Fibroblast of lung (primary cell): ENCODE measurements around the gene BRD1. TPM values are rescaled to one million over a fixed set of nuclear protein-coding genes. Genes with fewer than 3 reads are reported as not detected.

Experiments
- DNase-seq, 2 donors: peaks; one replicate each; pipeline versions ENCODE4 v3.0.0 to v3.0.0-alpha.2; 2010; ENCODE audit warnings: low read depth in 2 of 2
- H2AFZ ChIP-seq: 2 replicates; pipeline ENCODE4 v1.5.1; 2012; ENCODE audit warnings: low read length, control low read depth, inconsistent platforms
- H3K27ac ChIP-seq: 2 replicates; pipeline ENCODE4 v1.5.1; 2011; ENCODE audit warnings: low read length, control low read depth; ENCODE audit not compliant: insufficient read depth
- H3K27me3 ChIP-seq: 2 replicates; pipeline ENCODE4 v1.5.1; 2011; ENCODE audit warnings: mild to moderate bottlenecking, low read length; ENCODE audit not compliant: control insufficient read depth, insufficient read depth
- H3K36me3 ChIP-seq: 2 replicates; pipeline ENCODE4 v1.5.1; 2011; ENCODE audit warnings: low read length; ENCODE audit not compliant: control insufficient read depth, insufficient read depth
- H3K4me1 ChIP-seq: 2 replicates; pipeline ENCODE4 v1.5.1; 2011; ENCODE audit warnings: low read length; ENCODE audit not compliant: control insufficient read depth, insufficient read depth; ENCODE audit errors: extremely low read depth
- H3K4me2 ChIP-seq: 2 replicates; pipeline ENCODE4 v1.5.1; 2011; ENCODE audit warnings: low read length, control low read depth; ENCODE audit not compliant: insufficient read depth; ENCODE audit errors: extremely low read depth
- H3K4me3 ChIP-seq, 4 experiments: fragments of 200-600 bp in 1 of 4; sonication (generic) in 1 of 4; replicated peaks in 1 of 4; 2 replicates each; pipeline ENCODE4 v1.5.1; 2011 to 2016; ENCODE audit warnings: low read length in 4 of 4, low read depth in 3 of 4, mild to moderate bottlenecking in 3 of 4, control low read depth in 2 of 4, inconsistent platforms in 1 of 4, mixed read lengths in 1 of 4; ENCODE audit not compliant: insufficient read depth in 1 of 4; ENCODE audit errors: control extremely low read depth in 1 of 4
- H3K79me2 ChIP-seq: 2 replicates; pipeline ENCODE4 v1.5.1; 2012; ENCODE audit warnings: mild to moderate bottlenecking, low read length, inconsistent platforms; ENCODE audit not compliant: control insufficient read depth, insufficient read depth
- H3K9ac ChIP-seq: 2 replicates; pipeline ENCODE4 v1.5.1; 2011; ENCODE audit warnings: mild to moderate bottlenecking, low read length, control low read depth; ENCODE audit not compliant: insufficient read depth
- H3K9me3 ChIP-seq: 2 replicates; pipeline ENCODE4 v1.5.1; 2012; ENCODE audit warnings: low read depth, low read length; ENCODE audit not compliant: control insufficient read depth, insufficient read depth
- H4K20me1 ChIP-seq: 2 replicates; pipeline ENCODE4 v1.5.1; 2011; ENCODE audit warnings: low read length; ENCODE audit not compliant: control insufficient read depth, insufficient read depth; ENCODE audit errors: extremely low read depth
- EZH2 ChIP-seq: IDR thresholded peaks from 2 replicates; pipeline ENCODE4 v1.5.1; 2012; ENCODE audit warnings: low read length, control low read depth, mild to moderate bottlenecking; ENCODE audit errors: missing control alignments
- polyA plus RNA-seq, 2 donors: library from polyadenylated mRNA; depleted of rRNA in 1 of 2; stranded (reverse) in 1 of 2; unstranded in 1 of 2; fragments of >200 nt; gene quantifications; 2 replicates each; pipeline ENCODE4 v1.2.1, GENCODE V29; 2011 to 2012; ENCODE audit warnings: missing spikeins in 1 of 2
- total RNA-seq: library from RNA; depleted of rRNA; stranded (reverse); fragments of >200 nt; gene quantifications from 2 replicates; pipeline ENCODE4 v1.2.1, GENCODE V29; 2014
- TF ChIP-seq, protein P1 (sequence below), 2 donors: IDR thresholded peaks in 1 of 2; conservative IDR thresholded peaks in 1 of 2; 1 replicate in 1 of 2; 2 replicates in 1 of 2; pipeline ENCODE4 v1.5.1; 2011 to 2012; ENCODE audit warnings: low read length in 2 of 2, control low read depth in 1 of 2, inconsistent platforms in 1 of 2, low read depth in 1 of 2, mild to moderate bottlenecking in 1 of 2

Gene BRD1
- total and polyA plus RNA-seq, 2 donors (not counting 1 experiment from before 2014, with no cell fraction given) = 4.3 to 26.6 TPM

- Histone ChIP-seq H3K4me3 (no peak overlapping the region), H3K4me1 (peaks cover 14% of the 10 kb centered on the region), H3K27me3 (no peaks in the 10 kb centered on the region), H2AFZ (no peak overlapping the region), H3K4me2 (no peak overlapping the region), H3K9ac (no peak overlapping the region), H3K9me3 (no peaks in the 10 kb centered on the region), H3K79me2 (peaks cover 78% of the 10 kb centered on the region), H3K36me3 (peaks cover 21% of the 10 kb centered on the region), H3K27ac (no peak overlapping the region), H4K20me1 (peaks cover 3% of the 10 kb centered on the region)
- TF ChIP-seq EZH2 = no peak
- TF ChIP-seq, protein P1, sequence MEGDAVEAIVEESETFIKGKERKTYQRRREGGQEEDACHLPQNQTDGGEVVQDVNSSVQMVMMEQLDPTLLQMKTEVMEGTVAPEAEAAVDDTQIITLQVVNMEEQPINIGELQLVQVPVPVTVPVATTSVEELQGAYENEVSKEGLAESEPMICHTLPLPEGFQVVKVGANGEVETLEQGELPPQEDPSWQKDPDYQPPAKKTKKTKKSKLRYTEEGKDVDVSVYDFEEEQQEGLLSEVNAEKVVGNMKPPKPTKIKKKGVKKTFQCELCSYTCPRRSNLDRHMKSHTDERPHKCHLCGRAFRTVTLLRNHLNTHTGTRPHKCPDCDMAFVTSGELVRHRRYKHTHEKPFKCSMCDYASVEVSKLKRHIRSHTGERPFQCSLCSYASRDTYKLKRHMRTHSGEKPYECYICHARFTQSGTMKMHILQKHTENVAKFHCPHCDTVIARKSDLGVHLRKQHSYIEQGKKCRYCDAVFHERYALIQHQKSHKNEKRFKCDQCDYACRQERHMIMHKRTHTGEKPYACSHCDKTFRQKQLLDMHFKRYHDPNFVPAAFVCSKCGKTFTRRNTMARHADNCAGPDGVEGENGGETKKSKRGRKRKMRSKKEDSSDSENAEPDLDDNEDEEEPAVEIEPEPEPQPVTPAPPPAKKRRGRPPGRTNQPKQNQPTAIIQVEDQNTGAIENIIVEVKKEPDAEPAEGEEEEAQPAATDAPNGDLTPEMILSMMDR (conservative IDR thresholded peaks at IDR 0.05 in 1 of 2, IDR thresholded peaks at IDR 0.05 in 1 of 2; ENCODE audit: low read depth in 1 of 2, low read length in 2 of 2) = no peak
- DNase-seq = no peak
These were observed 39.8 kb downstream of the BRD1 start for GRCh38 chr22:49787861-49788260.

- Histone ChIP-seq H4K20me1 (peaks cover 3% of the 10 kb centered on the region), H3K79me2 (peaks cover 73% of the 10 kb centered on the region), H3K9ac (no peak overlapping the region), H3K9me3 (no peaks in the 10 kb centered on the region), H3K4me1 (peaks cover 14% of the 10 kb centered on the region), H3K27ac (no peak overlapping the region), H3K4me3 (no peak overlapping the region), H2AFZ (no peak overlapping the region), H3K27me3 (no peaks in the 10 kb centered on the region), H3K4me2 (no peak overlapping the region), H3K36me3 (peaks cover 16% of the 10 kb centered on the region)
- no peak for DNase-seq
- no peak for TF ChIP-seq EZH2
These were observed 40.5 kb downstream of the BRD1 start for GRCh38 chr22:49786976-49787706.

DNA sequence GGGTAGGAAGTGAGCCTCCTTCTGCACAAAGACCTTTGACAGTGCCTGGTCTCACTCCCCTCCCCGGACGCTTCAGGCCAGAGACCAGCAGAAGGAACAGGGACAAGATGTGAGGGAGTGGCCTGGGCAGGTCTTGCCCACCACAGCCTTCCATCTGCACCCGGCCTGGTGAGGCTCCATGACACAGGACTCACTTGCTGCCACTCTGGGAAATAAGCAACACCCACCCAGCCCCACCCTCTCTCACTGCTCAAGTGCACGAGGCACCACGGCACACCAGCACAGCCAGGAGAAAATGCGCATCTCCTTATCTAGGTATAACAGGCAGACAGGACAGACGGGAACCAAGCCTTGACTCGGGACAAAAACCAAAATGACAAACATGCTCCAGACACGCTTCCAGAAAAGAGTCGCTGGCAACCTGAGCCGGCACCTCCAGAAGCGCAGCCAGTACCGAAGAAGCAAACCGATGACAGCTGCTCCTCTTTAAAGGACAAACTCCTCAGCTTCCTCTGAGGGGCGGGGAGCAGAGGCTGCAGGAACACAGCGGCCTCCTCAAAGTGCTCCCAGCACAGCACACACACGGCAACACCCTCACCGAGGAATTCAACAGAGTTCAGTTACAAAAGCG, 41.7 kb downstream of the BRD1 start:
- H3K36me3 ChIP-seq = peaks cover 18% of the 10 kb centered on the region

More for the DNA sequence above, 41.7 kb downstream of the BRD1 start:
- Histone ChIP-seq H3K27me3 (no peaks in the 10 kb centered on the region), H4K20me1 (no peaks in the 10 kb centered on the region), H3K4me2 (no peak overlapping the region), H3K4me1 (peaks cover 12% of the 10 kb centered on the region), H3K9me3 (no peaks in the 10 kb centered on the region), H3K4me3 (no peak overlapping the region), H3K9ac (no peak overlapping the region), H3K27ac (no peak overlapping the region), H2AFZ (no peak overlapping the region), H3K79me2 (peaks cover 73% of the 10 kb centered on the region)
- no peak for DNase-seq
- TF ChIP-seq, protein P1 (conservative IDR thresholded peaks at IDR 0.05 in 1 of 2, IDR thresholded peaks at IDR 0.05 in 1 of 2; ENCODE audit: low read depth in 1 of 2, low read length in 2 of 2) = no peak
- TF ChIP-seq EZH2 = no peak
